Endometrial microvascular endothelial cells (primary cell): Measurements from ENCODE around the gene SSU72. TPM values are rescaled to one million over a fixed set of nuclear protein-coding genes. Genes with fewer than 3 reads are reported as not detected.
"Not testable (repeated sequence)": the region's sequence is repeated elsewhere in the genome, so short reads cannot be mapped to it uniquely, and the experiment has no call there.

ENCODE experiments used
- in situ Hi-C: cut with HindIII; loops from 2 replicates; pipeline ENCODE4 v1.10.0; 2017; ENCODE audit warnings: low sequenced_read_pairs, low pct_unique_long_range_greater_than_20kb; ENCODE audit errors: inconsistent ontology term
- total RNA-seq: library from RNA; depleted of rRNA; stranded (reverse); fragments of >200 nt; gene quantifications from one replicate; pipeline ENCODE4 v1.2.3, GENCODE V29; 2015; ENCODE audit errors: inconsistent ontology term

The SSU72 gene
- total RNA-seq, 1 donor from 2014 or later, result 95.1 TPM

DNA sequence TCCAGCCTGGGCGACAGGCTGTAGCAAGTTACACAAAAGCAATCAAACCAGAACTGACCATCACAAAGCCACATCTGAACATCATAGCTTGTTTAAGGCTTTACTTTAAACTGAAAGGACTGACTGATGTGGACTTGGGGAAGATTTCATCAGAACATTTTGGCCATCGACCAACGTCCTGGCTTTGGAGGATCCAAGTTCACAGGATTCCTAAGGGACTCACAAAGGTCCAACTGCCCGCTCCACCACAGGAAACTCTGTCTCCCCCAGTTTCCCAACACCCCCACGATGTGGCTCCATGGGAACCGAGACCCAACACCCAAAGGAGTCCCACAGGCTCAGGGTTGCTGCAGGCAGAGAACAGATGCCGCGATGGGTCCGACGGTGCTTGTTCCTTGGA is 9.3 kb downstream of the SSU72 start:
- in situ Hi-C loops, result no loop called here

- in situ Hi-C loops, result no loop called here
These were observed 10.4 kb downstream of the SSU72 start for GRCh38 chr1:1564268-1564667.

DNA sequence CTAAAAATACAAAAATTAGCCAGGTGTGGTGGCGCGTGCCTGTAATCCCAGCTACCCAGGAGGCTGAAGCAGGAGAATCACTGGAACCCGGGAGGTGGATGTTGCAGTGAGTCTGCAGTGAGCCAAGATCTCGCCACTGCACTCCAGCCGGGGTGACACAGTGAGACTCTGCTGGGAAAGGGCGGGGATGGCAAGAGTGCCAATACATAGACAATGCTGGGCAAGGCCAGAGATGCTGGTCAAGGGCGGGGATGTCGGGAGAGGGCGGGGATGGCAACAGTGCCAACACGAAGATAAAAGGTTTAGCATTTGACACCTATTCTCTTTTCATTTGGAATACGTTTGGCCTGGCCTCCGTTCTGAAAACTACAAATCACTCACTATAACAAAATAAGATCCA is 11.0 kb downstream of the SSU72 start:
- in situ Hi-C loops, result no loop called here

GRCh38 chr1:1562556-1563195 is 12.0 kb downstream of the SSU72 start:
- in situ Hi-C loops, result no loop called here

DNA sequence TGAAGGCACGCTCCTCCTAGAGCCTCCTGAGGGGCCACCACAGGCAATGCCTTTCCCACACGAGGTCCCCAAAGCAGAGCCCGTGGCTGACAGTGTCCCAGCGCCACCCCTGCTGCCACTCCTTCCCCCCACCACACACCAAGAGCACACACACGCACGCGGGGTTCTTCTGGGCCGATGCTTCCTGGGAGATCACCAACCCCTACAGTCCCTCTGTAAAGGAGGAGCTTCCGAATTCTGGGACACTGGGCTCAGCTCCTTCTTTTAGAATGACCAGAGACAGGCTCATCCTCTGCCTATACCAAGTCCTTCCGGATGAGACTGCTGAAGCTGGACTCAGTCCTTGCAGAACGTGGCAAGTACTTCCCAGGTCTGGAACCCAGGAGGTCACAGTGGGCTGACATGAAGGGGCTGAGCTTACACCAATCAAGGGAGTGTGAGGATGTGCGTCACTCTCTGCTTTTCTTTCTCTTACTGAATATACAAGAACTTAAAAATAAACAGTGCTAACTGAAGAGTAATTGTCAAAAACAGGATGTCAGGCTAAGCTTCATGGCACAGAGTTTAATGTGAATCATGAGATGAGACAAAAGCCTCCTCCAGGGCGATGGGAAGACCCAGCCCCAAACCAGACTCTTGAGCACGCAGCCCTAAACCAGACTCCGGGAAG is 12.7 kb downstream of the SSU72 start:
- in situ Hi-C loops, result no loop called here

- in situ Hi-C loops, result no loop called here
These were observed 14.5 kb downstream of the SSU72 start for GRCh38 chr1:1560178-1560577.

GRCh38 chr1:1559066-1559465 is 15.6 kb downstream of the SSU72 start:
- in situ Hi-C loops, result no loop called here

GRCh38 chr1:1558591-1558990 is 16.1 kb downstream of the SSU72 start:
- in situ Hi-C loops, result no loop called here

- in situ Hi-C loops, result not testable (repeated sequence)
These were observed 17.0 kb downstream of the SSU72 start for GRCh38 chr1:1557688-1558087.

DNA sequence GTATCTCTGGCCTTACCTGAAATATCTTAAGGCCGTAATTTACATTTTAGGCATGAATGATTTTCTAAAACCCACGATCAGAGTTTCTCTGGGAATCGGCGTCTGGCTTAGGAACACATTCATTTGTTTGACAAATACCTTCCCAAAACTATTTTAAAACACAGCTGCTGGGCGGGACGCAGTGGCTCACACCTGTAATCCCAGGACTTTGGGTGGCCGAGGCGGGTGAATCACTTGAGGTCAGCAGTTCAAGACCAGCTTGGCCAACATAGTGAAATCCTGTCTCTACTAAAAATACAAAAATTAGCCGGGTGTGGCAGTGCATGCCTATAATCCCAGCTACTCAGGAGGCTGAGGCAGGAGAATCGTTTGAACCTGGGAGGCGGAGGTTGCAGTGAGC is 17.7 kb downstream of the SSU72 start:
- in situ Hi-C loops, result not testable (repeated sequence)

DNA sequence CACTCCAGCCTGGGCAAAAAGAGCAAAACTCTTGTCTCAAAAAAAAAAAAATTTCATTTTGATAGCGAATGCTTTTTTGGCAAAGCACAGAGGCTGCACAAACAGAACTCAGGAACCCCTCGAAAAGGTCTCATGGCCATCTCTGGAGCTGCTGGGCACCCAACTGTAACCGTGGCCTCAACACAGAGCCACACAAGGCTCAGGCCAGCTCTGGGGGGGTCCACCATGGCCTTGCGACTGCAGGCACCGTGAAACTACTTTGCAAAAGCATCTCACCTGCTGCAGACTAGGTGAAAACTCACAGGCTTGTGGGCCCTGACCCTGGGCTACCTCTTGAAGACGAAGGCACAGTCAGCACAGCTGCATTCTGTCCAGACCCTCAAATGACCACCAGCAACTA is 18.2 kb downstream of the SSU72 start:
- in situ Hi-C loops, result no loop called here

DNA sequence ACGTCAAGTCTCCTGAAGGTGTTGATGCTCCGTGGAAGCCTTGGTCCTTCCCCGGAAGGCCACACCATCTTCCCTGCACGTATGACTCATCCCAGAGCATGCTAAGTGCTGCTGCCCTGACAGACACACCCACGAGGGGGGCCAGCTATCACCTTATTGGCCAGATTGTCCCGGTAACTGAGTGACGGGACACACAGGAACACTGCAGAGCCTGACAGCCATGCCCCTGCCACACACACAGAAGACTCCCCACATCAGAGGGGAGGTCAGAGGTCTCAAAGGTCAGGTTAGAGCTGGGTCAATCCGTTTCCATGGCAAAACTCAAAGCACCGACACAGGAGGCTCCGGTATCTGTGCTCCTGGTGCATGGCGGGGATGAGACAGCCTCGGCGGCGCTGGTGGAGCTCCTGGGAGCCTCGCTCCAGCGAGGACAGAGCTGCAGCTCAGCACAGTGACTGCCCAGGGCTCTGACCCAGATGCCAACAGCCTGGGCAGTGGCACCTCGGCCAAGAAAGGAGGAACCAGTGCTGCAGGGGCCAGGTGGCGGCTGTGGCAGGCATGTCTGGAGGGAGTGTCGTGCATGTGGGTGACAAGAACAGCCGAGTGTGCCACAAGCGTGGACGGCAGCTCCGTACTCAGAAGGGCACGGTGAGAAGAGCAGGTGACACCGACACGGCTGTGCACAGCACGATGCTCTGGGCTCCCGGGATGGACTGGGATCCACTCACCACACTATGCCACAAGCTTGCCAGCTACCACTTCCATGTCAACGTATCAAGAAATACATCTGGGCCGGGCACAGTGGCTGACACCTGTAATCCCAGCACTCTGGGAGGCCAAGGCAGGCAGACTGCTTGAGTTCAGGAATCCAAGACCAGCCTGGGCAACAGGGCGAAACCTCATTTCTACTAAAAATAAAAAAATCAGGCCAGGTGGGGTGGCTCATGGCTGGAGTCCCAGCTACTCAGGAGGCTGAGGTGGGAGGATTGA is 19.4 kb downstream of the SSU72 start:
- in situ Hi-C loops, result no loop called here

DNA sequence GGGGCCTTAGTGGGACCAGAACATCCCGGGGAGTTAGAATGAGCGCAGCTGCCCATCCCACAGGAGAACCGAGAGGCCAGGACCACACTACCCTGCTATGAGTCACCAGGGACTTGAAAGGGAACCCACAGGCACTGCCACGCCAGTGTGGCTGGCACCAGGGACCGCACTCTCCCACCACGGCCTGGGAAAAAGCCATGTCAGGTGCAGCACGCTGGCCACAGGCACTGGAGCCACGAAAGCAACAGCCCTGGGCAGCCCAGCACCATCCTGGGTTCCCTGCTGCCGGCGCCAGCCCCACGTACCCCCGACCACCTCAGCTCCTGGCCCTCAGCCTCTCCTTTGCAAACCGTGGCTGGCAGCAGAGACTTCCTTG is 20.1 kb downstream of the SSU72 start:
- in situ Hi-C loops, result no loop called here

GRCh38 chr1:1553821-1554494 is 20.7 kb downstream of the SSU72 start:
- in situ Hi-C loops, result no loop called here

DNA sequence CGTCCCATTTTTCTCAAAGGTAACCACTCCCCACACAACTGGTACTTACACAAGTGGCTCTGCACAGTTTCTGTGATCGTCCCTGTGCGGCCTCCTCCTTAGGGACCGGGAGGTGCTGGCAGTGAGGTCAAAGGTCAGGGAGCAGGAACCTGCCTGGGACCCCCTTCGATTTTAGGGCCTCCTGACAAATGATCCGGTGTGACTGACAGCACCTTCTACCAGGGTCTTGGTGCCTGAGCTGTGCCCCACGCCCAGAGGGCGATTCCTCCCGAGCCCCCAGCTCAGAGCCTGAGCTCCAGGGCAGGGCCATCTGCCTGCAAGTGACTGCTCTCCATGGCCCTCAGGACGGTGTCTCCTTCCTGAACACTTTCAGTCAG is 22.4 kb downstream of the SSU72 start:
- in situ Hi-C loops, result no loop called here

GRCh38 chr1:1551524-1552262 is 23.0 kb downstream of the SSU72 start:
- in situ Hi-C loops, result no loop called here

- in situ Hi-C loops, result no loop called here
These were observed 23.9 kb downstream of the SSU72 start for GRCh38 chr1:1550591-1551432.

- in situ Hi-C loops, result no loop called here
These were observed 24.6 kb downstream of the SSU72 start for GRCh38 chr1:1550087-1550486.
